Spleen (tissue), 11 donors: ENCODE measurements around the gene TRIM47. TPM values are rescaled to one million over a fixed set of nuclear protein-coding genes. Genes with fewer than 3 reads are reported as not detected.

Experiments
- DNase-seq: peaks from one replicate; pipeline ENCODE4 v3.0.0-alpha.2; 2020
- H3K27ac ChIP-seq, 8 donors: fragments of 200-600 bp; sonication (generic) in 7 of 8; 1 replicate in 4 of 8; 2 replicates in 4 of 8; pipeline versions ENCODE4 v1.5.0 to v1.8.0; 2016 to 2021; ENCODE audit warnings: inconsistent platforms in 4 of 8, mild to moderate bottlenecking in 4 of 8, moderate library complexity in 1 of 8
- H3K27me3 ChIP-seq, 7 donors: fragments of 200-600 bp; sonication (generic) in 6 of 7; replicated peaks in 1 of 7; 1 replicate in 4 of 7; 2 replicates in 3 of 7; pipeline versions ENCODE4 v1.5.0 to v1.8.0; 2016 to 2021; ENCODE audit warnings: inconsistent platforms in 3 of 7, mild to moderate bottlenecking in 1 of 7
- H3K36me3 ChIP-seq, 6 donors: fragments of 200-600 bp; sonication (generic) in 5 of 6; 1 replicate in 4 of 6; 2 replicates in 2 of 6; pipeline versions ENCODE4 v1.5.0 to v1.8.0; 2016 to 2021; ENCODE audit warnings: inconsistent platforms in 2 of 6
- H3K4me1 ChIP-seq, 6 donors: fragments of 200-600 bp; sonication (generic) in 5 of 6; 1 replicate in 3 of 6; 2 replicates in 3 of 6; pipeline versions ENCODE4 v1.5.0 to v1.8.0; 2016 to 2021; ENCODE audit warnings: inconsistent platforms in 3 of 6
- H3K4me3 ChIP-seq, 8 donors: fragments of 200-600 bp; sonication (generic) in 7 of 8; 1 replicate in 4 of 8; 2 replicates in 4 of 8; pipeline versions ENCODE4 v1.5.0 to v1.8.0; 2016 to 2021; ENCODE audit warnings: inconsistent platforms in 4 of 8, mild to moderate bottlenecking in 4 of 8, moderate library complexity in 2 of 8
- H3K9me3 ChIP-seq, 8 donors: fragments of 200-600 bp; sonication (generic) in 7 of 8; 1 replicate in 4 of 8; 2 replicates in 4 of 8; pipeline versions ENCODE4 v1.5.0 to v1.8.0; 2016 to 2021; ENCODE audit warnings: inconsistent platforms in 4 of 8
- POLR2A ChIP-seq, 3 donors: fragments of 450-650 bp; IDR thresholded peaks; one replicate each; pipeline ENCODE4 v1.5.1; 2017; ENCODE audit warnings: antibody characterized with exemption in 3 of 3, mild to moderate bottlenecking in 1 of 3
- POLR2AphosphoS5 ChIP-seq, 3 donors: sonication (generic); formaldehyde crosslinking; IDR thresholded peaks; one replicate each; pipeline ENCODE4 v1.5.1; 2017; ENCODE audit warnings: antibody characterized with exemption in 3 of 3
- WGBS, 5 donors: extraction: QIAGEN DNeasy Blood & Tissue Kit in 3 of 5; methylation state at CpG; one replicate each; pipeline versions ENCODE4 v1.1.5 to v1.1.7; 2013 to 2018; 5-methylcytosine and 5-hydroxymethylcytosine counted together
- intact Hi-C: fragments of 100-400 bp; cut with DNase I; formaldehyde crosslinking; loops from one replicate; pipeline ENCODE4 v1.15.0; 2023; ENCODE audit warnings: low total_unique reads
- polyA plus RNA-seq, 3 donors: library from polyadenylated mRNA; stranded (reverse); fragments of 200-250 nt; gene quantifications; one replicate each; pipeline ENCODE4 v1.2.1, GENCODE V29; 2013
- total RNA-seq, 7 donors: library from RNA; depleted of rRNA in 3 of 7; stranded (reverse); fragments of >200 nt in 3 of 7; fragmentation: NEBNext Ultra II Directional in 4 of 7; extraction: Animal tissue kit (Norgen Biotek cat#: 25700) in 4 of 7; gene quantifications; one replicate each; pipeline versions ENCODE4 v1.1.0 to v1.2.1, GENCODE V29; 2016 to 2021
- TF ChIP-seq, protein P1 (sequence below), 11 experiments: fragments of 200-600 bp in 7 of 11; fragments of 450-650 bp in 4 of 11; sonication (generic) in 4 of 11; IDR thresholded peaks in 8 of 11; conservative IDR thresholded peaks in 3 of 11; 1 replicate in 7 of 11; 2 replicates in 4 of 11; pipeline versions ENCODE4 v1.4.0 to v1.8.0; 2016 to 2021; ENCODE audit warnings: antibody characterized with exemption in 11 of 11, inconsistent platforms in 4 of 11, mild to moderate bottlenecking in 1 of 11
- donor health status: healthy with polysubstance abuse.
- donor health status: DM: no; HTN: no; CAD: no; lungs with moderate emphysema.
- donor health status: DM: no; HTN: no; CAD: no.
- donor health status: Bipolar disorder and iron deficiency.
- donor health status: healthy.
- donor health status: DM: no; HTN: no; CAD: no.
- donor health status: DM: yes; HTN: yes; CAD: no.

TRIM47 gene
- total and polyA plus RNA-seq, 10 donors, result 28.1 to 73.8 (median 38.3) TPM

DNA sequence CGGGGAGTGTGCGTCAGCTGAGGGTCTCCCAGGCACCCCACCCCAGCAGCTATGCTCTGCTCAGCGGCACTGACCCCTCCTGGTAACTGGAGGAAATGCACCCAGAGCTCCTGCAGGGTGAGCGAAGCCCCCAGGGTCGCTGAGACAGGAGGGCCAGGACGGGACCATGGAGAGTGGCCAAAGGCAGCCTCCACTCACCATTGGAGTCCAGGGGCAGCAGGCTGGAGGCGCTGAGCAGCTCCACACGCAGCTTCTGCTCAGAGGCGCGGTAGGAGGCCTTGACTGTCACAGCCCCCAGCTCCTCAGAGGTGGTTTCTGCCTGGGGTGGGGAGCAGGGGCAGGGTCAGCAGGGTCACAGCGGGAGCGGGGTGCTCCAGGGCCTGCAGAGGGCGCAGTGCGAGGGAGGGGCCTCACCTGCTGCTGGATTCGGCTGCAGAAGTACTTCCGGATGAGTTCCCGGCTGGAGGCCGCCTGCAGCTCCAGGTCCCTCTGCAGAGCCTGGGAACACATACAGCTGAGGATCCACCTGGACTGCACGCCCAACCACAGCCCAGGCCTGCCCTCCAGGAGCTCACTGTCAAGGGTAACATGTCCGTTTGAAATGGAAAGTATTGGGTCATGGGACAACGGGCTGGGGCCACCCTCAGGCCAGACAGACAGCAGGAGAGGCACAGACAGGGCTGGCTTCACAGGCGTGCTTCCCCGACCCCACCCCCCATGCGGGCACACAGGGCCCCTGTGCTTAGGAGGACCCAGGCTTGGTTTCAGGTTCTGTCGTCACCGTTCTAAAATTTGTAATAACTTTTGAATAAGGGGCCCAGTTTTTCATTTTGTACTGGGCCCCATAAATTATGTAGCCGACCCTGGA lies 48.0 kb downstream of the TRIM47 start:
- intact Hi-C loops, result no loop called here
- DNase-seq, result no peak
- H3K27me3 ChIP-seq, result no peaks in the 10 kb centered on the region
- H3K4me3 ChIP-seq, result no peak overlapping the region
- H3K27ac ChIP-seq, result peak overlapping the region in 4 of 8 donors; percentile 51 to 85 (median 84)
- peaks cover 0 to 100% (median 71%) of the 10 kb centered on the region in 6 donors for H3K36me3 ChIP-seq
- TF ChIP-seq, protein P1, sequence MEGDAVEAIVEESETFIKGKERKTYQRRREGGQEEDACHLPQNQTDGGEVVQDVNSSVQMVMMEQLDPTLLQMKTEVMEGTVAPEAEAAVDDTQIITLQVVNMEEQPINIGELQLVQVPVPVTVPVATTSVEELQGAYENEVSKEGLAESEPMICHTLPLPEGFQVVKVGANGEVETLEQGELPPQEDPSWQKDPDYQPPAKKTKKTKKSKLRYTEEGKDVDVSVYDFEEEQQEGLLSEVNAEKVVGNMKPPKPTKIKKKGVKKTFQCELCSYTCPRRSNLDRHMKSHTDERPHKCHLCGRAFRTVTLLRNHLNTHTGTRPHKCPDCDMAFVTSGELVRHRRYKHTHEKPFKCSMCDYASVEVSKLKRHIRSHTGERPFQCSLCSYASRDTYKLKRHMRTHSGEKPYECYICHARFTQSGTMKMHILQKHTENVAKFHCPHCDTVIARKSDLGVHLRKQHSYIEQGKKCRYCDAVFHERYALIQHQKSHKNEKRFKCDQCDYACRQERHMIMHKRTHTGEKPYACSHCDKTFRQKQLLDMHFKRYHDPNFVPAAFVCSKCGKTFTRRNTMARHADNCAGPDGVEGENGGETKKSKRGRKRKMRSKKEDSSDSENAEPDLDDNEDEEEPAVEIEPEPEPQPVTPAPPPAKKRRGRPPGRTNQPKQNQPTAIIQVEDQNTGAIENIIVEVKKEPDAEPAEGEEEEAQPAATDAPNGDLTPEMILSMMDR (IDR thresholded peaks at IDR 0.05 in 8 of 11, conservative IDR thresholded peaks at IDR 0.05 in 3 of 11), result peak in 10 of 11 experiments; percentile 18 to 69 (median 56)
- TF ChIP-seq POLR2AphosphoS5 (IDR thresholded peaks at IDR 0.05), result peak in 2 of 3 donors; percentile 21 to 71
- TF ChIP-seq POLR2A (IDR thresholded peaks at IDR 0.05), result no peak
- WGBS, 5 donors, result 84 to 90% (median 87%) methylated on average over 20 to 27 of the region's 27 CpGs
- peaks cover 35 to 92% (median 67%) of the 10 kb centered on the region in 6 donors for H3K4me1 ChIP-seq
- no peaks in the 10 kb centered on the region for H3K9me3 ChIP-seq

DNA sequence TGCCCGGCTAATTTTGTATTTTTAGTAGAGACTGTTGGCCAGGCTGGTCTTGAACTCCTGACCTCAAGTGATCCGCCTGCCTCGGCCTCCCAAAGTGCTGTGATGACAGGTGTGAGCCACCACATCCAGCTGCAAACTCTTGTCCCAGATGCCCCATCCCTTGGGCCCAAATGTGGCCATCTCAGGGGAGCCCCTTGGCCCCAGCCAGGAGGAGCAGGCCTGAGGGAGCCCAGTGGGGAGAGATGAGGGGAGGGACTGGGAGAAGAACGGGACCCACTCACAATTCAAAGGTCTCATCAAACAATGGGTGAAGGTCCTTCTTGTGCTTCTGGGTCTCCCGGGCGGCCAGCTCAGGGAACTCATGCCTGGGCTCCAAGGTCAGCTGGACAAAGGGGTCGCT lies 48.6 kb downstream of the TRIM47 start:
- intact Hi-C loops, result no loop called here
- no peak for DNase-seq
- H3K27ac ChIP-seq, result peak overlapping the region in 3 of 8 donors; percentile 51 to 85 (median 84)
- H3K36me3 ChIP-seq, result peaks cover 0 to 100% (median 68%) of the 10 kb centered on the region in 6 donors
- 82 to 93% (median 86%) methylated on average over 6 to 7 of the region's 7 CpGs for WGBS, 5 donors
- no peak overlapping the region for H3K4me3 ChIP-seq
- H3K9me3 ChIP-seq, result no peaks in the 10 kb centered on the region
- TF ChIP-seq, protein P1 (IDR thresholded peaks at IDR 0.05 in 8 of 11, conservative IDR thresholded peaks at IDR 0.05 in 3 of 11), result no peak
- TF ChIP-seq POLR2AphosphoS5 (IDR thresholded peaks at IDR 0.05) (no peak), POLR2A (IDR thresholded peaks at IDR 0.05) (no peak)
- no peaks in the 10 kb centered on the region for H3K27me3 ChIP-seq
- H3K4me1 ChIP-seq, result peaks cover 35 to 91% (median 65%) of the 10 kb centered on the region in 6 donors

DNA sequence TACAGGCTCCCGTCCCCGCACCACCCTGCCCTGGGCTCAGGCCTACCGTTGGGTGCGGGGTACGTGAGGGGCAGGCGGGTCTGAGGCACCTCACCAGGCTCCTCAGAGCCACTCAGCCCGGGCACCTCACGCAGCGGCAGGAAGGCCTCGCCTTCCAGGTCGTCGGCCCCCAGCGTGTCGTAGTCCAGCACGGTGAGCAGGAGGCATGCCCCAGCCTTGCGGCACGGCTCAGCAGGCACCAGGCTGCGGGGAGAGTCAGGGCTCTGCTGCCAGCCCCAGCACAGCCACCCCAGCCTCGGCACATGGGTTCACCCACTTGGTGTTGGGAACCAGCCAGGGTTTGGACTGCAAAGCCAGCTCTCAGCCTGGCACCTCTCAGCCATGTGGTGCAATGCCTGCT lies 49.6 kb downstream of the TRIM47 start:
- H3K36me3 ChIP-seq, result peaks cover 0 to 100% (median 67%) of the 10 kb centered on the region in 6 donors
- WGBS, 5 donors, result 86 to 95% (median 88%) methylated on average over 14 to 19 of the region's 19 CpGs; no CpG with 5 or more reads in 1 of the 5 donors

More for the DNA sequence above, 49.6 kb downstream of the TRIM47 start:
- TF ChIP-seq POLR2AphosphoS5 (IDR thresholded peaks at IDR 0.05) (peak; percentile 20 to 76 (median 26)), POLR2A (IDR thresholded peaks at IDR 0.05) (no peak)
- TF ChIP-seq, protein P1 (IDR thresholded peaks at IDR 0.05 in 8 of 11, conservative IDR thresholded peaks at IDR 0.05 in 3 of 11), result no peak
- no peak overlapping the region for H3K4me3 ChIP-seq
- H3K4me1 ChIP-seq, result peaks cover 30 to 91% (median 57%) of the 10 kb centered on the region in 6 donors
- intact Hi-C loops, result no loop called here
- H3K27me3 ChIP-seq, result no peaks in the 10 kb centered on the region
- H3K9me3 ChIP-seq, result no peaks in the 10 kb centered on the region
- peak overlapping the region in 4 of 8 donors; percentile 36 to 84 (median 80) for H3K27ac ChIP-seq
- no peak for DNase-seq
